Uterus (tissue), 2 donors: Measurements from ENCODE around the gene TMEM164.

Experiments used
- CTCF ChIP-seq, 4 experiments: fragments of 200-600 bp in 2 of 4; fragments of 450-650 bp in 2 of 4; sonication (generic) in 2 of 4; IDR thresholded peaks; one replicate each; pipeline ENCODE4 v1.5.1; 2016 to 2019; ENCODE audit warnings: antibody characterized with exemption in 4 of 4, mild to moderate bottlenecking in 2 of 4, moderate library complexity in 1 of 4
- POLR2A ChIP-seq, 2 donors: fragments of 450-650 bp; IDR thresholded peaks; one replicate each; pipeline ENCODE4 v1.6.1; 2016; ENCODE audit warnings: antibody characterized with exemption in 2 of 2, mild to moderate bottlenecking in 1 of 2, moderate library complexity in 1 of 2

- no peak for TF ChIP-seq CTCF (IDR thresholded peaks at IDR 0.05)
- TF ChIP-seq POLR2A (IDR thresholded peaks at IDR 0.05) = no peak
Measured at GRCh38 chrX:110183314-110183713, 180.4 kb downstream of the TMEM164 start.
